Adipose tissue (tissue), 3 donors: ENCODE results near the gene PIEZO2. TPM values are rescaled to one million over a fixed set of nuclear protein-coding genes. Genes with fewer than 3 reads are reported as not detected.
"Not testable (repeated sequence)": the region's sequence is repeated elsewhere in the genome, so short reads cannot be mapped to it uniquely, and the experiment has no call there.

Experiments used
- H3K27ac ChIP-seq: one replicate; pipeline ENCODE4 v1.5.1; 2013; ENCODE audit warnings: low read depth, low read length
- WGBS, 3 donors: extraction: QIAGEN DNeasy Blood & Tissue Kit; methylation state at CpG; one replicate each; pipeline ENCODE4 v1.1.7; 2013; 5-methylcytosine and 5-hydroxymethylcytosine counted together
- polyA plus RNA-seq, 3 donors: library from polyadenylated mRNA; stranded (reverse); fragments of 200-250 nt; gene quantifications; one replicate each; pipeline ENCODE4 v1.2.3, GENCODE V29; 2013
- donor health status: healthy with polysubstance abuse.
- donor health status: Bipolar disorder and iron deficiency.
- donor health status: healthy.

Gene PIEZO2
- polyA plus RNA-seq = 1 to 10 TPM in 1 of 3 donors, under 1 TPM in 2; 0.72 to 1.3 (median 0.91) TPM

- H3K27ac ChIP-seq = no peak within 1 kb of the TSS
- 2 to 6% (median 6%) methylated on average over 49 to 62 of the region's 62 CpGs for WGBS, 3 donors
These were observed at the start of gene PIEZO2 for GRCh38 chr18:11149441-11150270. PIEZO2 (minus strand) TSS chr18:11149569; CDS start chr18:11148588, 981 bp downstream.

- 87 to 95% (median 89%) methylated on average over 2 of the region's 2 CpGs for WGBS, 3 donors
- H3K27ac ChIP-seq = no peak overlapping the region
These were observed 34.3 kb upstream of the PIEZO2 start for GRCh38 chr18:11183637-11184036.

GRCh38 chr18:11181629-11182028 is 32.3 kb upstream of the PIEZO2 start:
- WGBS, 3 donors = 56 to 91% (median 87%) methylated on average over 1 of the region's 1 CpG
- H3K27ac ChIP-seq = not testable (repeated sequence)

- WGBS, 3 donors = 60 to 89% (median 85%) methylated on average over 6 of the region's 6 CpGs
- no peak overlapping the region for H3K27ac ChIP-seq
These were observed 30.7 kb upstream of the PIEZO2 start for GRCh38 chr18:11179959-11180519.

DNA sequence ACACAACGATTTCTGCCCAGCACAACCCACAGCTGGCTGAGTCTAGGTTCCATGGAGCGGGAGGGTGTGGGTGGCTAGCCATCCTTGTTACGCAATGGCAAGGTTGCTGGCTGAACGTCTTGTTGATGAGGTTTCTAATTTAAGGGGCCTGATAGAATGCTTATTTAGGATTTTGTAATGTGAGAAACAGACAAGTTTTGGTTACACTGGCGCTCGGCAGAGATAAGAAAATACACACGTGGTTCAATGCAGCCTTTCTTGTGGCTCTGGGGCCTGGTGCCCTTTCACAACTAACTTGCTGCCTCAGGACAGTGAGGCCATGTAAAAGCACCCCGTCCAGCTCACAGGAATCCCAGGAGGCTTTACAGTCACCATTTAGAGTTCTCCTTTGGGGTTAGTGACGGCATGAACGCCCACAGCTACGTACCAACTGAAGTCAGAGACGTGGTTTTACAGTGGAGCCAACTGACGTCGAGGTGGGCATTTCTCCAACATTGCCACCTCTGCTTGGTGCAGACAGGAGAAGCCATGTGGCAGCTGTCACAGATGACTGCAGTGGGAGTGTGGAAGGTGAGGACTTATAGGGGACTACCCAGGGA is 29.7 kb upstream of the PIEZO2 start:
- 35 to 62% (median 45%) methylated on average over 14 of the region's 14 CpGs for WGBS, 3 donors
- H3K27ac ChIP-seq = no peak overlapping the region

- H3K27ac ChIP-seq = no peak overlapping the region
These were observed 28.0 kb upstream of the PIEZO2 start for GRCh38 chr18:11177382-11177781.

GRCh38 chr18:11176481-11176881 is 27.1 kb upstream of the PIEZO2 start:
- 50 to 68% (median 54%) methylated on average over 3 of the region's 3 CpGs for WGBS, 3 donors
- no peak overlapping the region for H3K27ac ChIP-seq

More at GRCh38 chr18:11177382-11177781, 28.0 kb upstream of the PIEZO2 start:
- WGBS, 3 donors = 49 to 58% (median 51%) methylated on average over 3 of the region's 3 CpGs

DNA sequence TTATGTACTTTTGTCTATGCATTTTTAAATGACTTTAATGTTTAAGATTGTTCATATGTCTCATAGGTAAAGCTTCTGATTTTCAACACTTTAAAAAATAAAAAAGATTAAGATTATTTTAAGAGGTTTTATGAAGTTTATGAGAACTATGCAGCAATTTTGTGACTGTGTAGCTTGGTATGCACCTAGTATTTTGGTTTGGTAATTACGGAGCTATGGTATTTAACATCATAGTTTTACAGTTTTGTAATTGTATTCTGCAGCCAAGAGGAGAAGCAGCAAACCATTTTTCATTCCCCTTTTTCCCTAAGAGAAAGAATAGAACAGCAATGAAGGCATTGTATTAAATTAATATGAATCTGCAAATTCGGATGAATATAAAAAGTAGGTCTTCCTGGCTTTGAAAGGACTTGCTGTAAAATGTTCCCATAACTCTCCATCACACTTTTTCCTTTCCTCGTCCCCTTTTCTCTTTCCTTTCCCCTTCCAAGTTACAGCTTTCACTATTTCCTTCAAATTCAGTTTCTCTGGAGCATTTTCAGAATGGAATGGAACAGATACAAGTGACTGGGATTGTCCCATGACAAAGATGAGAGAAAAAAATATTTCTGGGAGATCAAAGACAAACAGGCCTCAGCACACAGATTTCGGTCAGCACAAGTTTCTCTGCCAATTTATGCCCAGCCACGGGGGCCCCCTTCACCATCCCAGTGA is 26.1 kb upstream of the PIEZO2 start:
- 39 to 62% (median 59%) methylated on average over 5 of the region's 5 CpGs for WGBS, 3 donors
- no peak overlapping the region for H3K27ac ChIP-seq

DNA sequence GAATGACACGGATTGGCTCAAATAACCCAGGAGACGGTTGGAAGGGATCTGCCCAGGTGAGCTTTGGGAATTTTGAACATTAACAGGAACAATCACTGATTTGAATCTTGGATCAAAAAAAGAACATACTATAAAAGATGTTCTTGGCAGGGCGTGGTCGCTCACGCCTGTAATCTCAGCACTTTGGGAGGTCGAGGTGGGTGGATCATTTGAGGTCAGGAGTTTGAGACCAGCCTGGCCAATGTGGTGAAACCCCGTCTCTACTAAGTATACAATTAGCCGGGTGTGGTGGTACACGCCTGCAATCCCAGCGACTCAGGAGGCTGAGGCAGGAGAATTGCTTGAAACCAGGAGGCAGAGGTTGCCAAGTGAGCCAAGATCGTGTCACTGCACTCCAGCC is 24.8 kb upstream of the PIEZO2 start:
- WGBS, 3 donors = 81 to 88% (median 87%) methylated on average over 11 of the region's 11 CpGs
- not testable (repeated sequence) for H3K27ac ChIP-seq

DNA sequence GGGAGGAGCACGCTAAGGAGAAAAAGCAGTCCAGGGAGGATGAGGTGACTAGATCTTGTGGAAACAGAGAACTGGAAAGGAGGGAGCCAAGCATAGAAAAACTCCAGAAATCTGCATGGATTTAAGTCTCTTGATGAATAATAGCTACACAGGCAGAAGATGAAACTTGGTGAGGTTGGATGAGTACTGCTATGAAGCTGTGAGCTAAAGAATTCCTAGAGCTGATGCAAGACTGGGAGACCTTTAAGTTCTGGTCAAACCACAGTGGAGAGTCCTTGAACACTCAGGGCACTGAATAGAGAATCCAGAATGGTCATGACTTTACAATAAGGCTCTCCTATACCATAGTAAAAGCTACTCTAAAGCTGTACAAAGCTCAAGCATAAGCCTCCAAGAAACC is 18.4 kb upstream of the PIEZO2 start:
- WGBS, 3 donors = 81 to 83% (median 83%) methylated on average over 1 of the region's 1 CpG
- H3K27ac ChIP-seq = no peak overlapping the region

GRCh38 chr18:11165952-11166351 is 16.6 kb upstream of the PIEZO2 start:
- 88 to 98% (median 96%) methylated on average over 7 of the region's 7 CpGs for WGBS, 3 donors
- no peak overlapping the region for H3K27ac ChIP-seq

DNA sequence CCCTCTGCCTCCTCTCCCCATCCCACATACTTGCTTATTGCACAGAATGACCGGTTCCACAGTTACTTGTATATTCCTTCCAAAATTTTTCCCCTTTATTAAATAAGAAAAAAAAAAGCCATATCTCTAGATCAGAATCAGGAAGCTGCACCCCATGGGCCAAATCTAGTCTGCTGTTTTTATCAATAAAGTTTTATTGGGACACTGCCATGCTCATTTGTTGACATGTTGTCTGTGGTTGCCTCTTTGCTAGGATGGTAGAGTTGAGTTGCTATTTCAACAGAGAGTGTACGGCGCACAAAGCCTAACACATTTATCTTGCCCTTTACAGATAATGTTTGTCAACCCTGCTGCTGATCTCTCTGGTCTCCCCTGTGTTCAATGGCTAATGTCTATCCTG is 15.8 kb upstream of the PIEZO2 start:
- H3K27ac ChIP-seq = no peak overlapping the region
- WGBS, 3 donors = 76 to 96% (median 95%) methylated on average over 3 of the region's 3 CpGs

DNA sequence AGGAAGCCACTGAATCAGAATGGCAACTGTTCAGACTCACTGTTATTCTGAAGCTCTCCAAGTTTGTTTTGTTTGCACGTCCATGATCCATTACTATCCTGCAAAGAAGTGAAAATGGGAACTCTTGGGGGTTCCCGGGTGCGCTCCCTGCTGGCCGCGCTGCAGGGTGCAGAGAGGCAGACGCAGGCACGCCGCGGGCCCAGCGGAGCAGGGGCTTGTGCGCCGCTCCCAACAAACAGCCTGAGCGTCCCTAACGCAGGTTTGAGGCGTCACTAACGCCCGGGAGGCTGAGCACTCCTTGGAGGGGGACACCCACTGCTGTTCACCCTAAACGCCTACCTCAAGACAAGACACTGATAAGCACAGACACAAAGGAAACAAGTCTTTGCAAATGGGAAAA is 14.3 kb upstream of the PIEZO2 start:
- WGBS, 3 donors = 15 to 40% (median 35%) methylated on average over 18 of the region's 18 CpGs
- no peak overlapping the region for H3K27ac ChIP-seq

GRCh38 chr18:11162889-11163288 is 13.5 kb upstream of the PIEZO2 start:
- 61 to 77% (median 70%) methylated on average over 5 of the region's 5 CpGs for WGBS, 3 donors
- H3K27ac ChIP-seq = no peak overlapping the region

GRCh38 chr18:11162462-11162861 is 13.1 kb upstream of the PIEZO2 start:
- H3K27ac ChIP-seq = no peak overlapping the region
- 86 to 89% (median 88%) methylated on average over 3 of the region's 3 CpGs for WGBS, 3 donors

DNA sequence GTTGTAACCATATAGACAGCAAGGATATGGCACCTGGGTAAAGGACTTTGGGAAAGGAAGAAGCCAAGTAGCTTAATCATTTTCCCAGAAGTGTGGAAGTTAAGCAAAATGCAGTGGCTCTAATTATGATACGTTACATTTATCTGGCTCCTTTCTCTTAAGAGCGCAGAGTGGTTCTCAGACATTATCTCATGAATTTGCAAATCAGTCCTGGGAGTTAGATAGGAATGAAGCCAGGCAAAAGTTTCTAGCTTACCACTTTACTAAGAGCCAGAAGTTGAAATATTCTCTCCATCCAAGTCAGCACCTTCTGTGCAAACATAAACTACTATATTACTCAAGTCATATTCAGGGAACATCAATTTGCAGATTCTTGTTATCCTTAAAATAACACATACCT is 10.9 kb upstream of the PIEZO2 start:
- H3K27ac ChIP-seq = no peak overlapping the region
- 57 to 64% (median 62%) methylated on average over 2 of the region's 2 CpGs for WGBS, 3 donors

- H3K27ac ChIP-seq = no peak overlapping the region
- 45 to 84% (median 84%) methylated on average over 4 of the region's 4 CpGs for WGBS, 3 donors
These were observed 10.5 kb upstream of the PIEZO2 start for GRCh38 chr18:11159844-11160243.

DNA sequence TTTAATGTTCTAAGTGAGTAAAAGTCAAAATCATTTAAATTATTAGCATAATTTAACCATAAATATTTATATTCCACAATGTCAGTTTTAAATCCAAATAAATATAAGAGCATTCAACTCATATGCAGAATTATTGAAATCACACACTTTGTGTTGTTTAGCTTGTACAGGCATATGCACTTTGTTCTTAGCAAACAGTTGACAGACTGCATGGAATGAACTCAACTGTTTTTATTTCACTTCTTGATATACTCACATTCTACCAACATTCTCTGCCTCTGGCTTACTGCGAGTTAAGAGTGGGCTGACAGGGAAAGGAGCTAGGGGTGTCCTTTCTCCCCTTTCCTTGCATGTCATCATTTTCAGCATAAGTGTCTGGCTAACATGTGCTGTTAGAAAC is 7.6 kb upstream of the PIEZO2 start:
- no peak overlapping the region for H3K27ac ChIP-seq
- whole genome bisulfite sequencing, 3 donors = 72 to 95% (median 93%) methylated on average over 1 of the region's 1 CpG
